Nephron progenitor cell (in vitro differentiated cells): ENCODE data around the gene KCNH3.

ENCODE experiments used
- DNase-seq: peaks from one replicate; pipeline ENCODE4 v3.0.0; 2021
- H3K27ac Mint-ChIP-seq: 2 replicates; pipeline ENCODE4 v1.8.0; 2021; ENCODE audit warnings: mild to moderate bottlenecking, moderate library complexity, mixed read lengths
- H3K27me3 Mint-ChIP-seq: 2 replicates; pipeline ENCODE4 v1.8.0; 2021; ENCODE audit warnings: mild to moderate bottlenecking, low read depth, mixed read lengths; ENCODE audit not compliant: poor library complexity
- H3K36me3 Mint-ChIP-seq: 2 replicates; pipeline ENCODE4 v1.8.0; 2021; ENCODE audit warnings: low read depth, mixed read lengths
- H3K4me1 Mint-ChIP-seq: 2 replicates; pipeline ENCODE4 v1.8.0; 2021; ENCODE audit warnings: mixed read lengths
- H3K4me3 Mint-ChIP-seq: 2 replicates; pipeline ENCODE4 v1.8.0; 2021; ENCODE audit warnings: mild to moderate bottlenecking, moderate library complexity, mixed read lengths
- H3K9me3 Mint-ChIP-seq: 2 replicates; pipeline ENCODE4 v1.8.0; 2021; ENCODE audit warnings: mild to moderate bottlenecking, moderate library complexity, mixed read lengths
- CTCF ChIP-seq: fragments of 200-600 bp; sonication (generic); IDR thresholded peaks from 2 replicates; pipeline ENCODE4 v1.5.0; 2021; ENCODE audit warnings: antibody characterized with exemption

Gene KCNH3

GRCh38 chr12:49552014-49552413 lies 13.2 kb downstream of the KCNH3 start:
- H3K27ac Mint-ChIP-seq, result no peak overlapping the region
- H3K4me1 Mint-ChIP-seq, result peaks cover 16% of the 10 kb centered on the region
- no peaks in the 10 kb centered on the region for H3K9me3 Mint-ChIP-seq
- DNase-seq, result no peak
- H3K36me3 Mint-ChIP-seq, result peaks cover 4% of the 10 kb centered on the region
- peaks cover 62% of the 10 kb centered on the region for H3K27me3 Mint-ChIP-seq
- H3K4me3 Mint-ChIP-seq, result no peak overlapping the region
- no peak for TF ChIP-seq CTCF

GRCh38 chr12:49552425-49552824 lies 13.6 kb downstream of the KCNH3 start:
- no peak overlapping the region for H3K27ac Mint-ChIP-seq
- peaks cover 16% of the 10 kb centered on the region for H3K4me1 Mint-ChIP-seq
- H3K4me3 Mint-ChIP-seq, result no peak overlapping the region
- peaks cover 4% of the 10 kb centered on the region for H3K36me3 Mint-ChIP-seq
- no peak for DNase-seq
- no peaks in the 10 kb centered on the region for H3K9me3 Mint-ChIP-seq
- peaks cover 58% of the 10 kb centered on the region for H3K27me3 Mint-ChIP-seq
- no peak for TF ChIP-seq CTCF

- H3K27me3 Mint-ChIP-seq, result peaks cover 53% of the 10 kb centered on the region
- H3K9me3 Mint-ChIP-seq, result no peaks in the 10 kb centered on the region
- H3K4me3 Mint-ChIP-seq, result no peak overlapping the region
- no peak overlapping the region for H3K27ac Mint-ChIP-seq
- TF ChIP-seq CTCF, result no peak
- peaks cover 16% of the 10 kb centered on the region for H3K4me1 Mint-ChIP-seq
- H3K36me3 Mint-ChIP-seq, result peaks cover 4% of the 10 kb centered on the region
- no peak for DNase-seq
These were observed 14.1 kb downstream of the KCNH3 start for GRCh38 chr12:49552899-49553298.

GRCh38 chr12:49553512-49554088 lies 14.8 kb downstream of the KCNH3 start:
- Mint-ChIP-seq H3K4me1 (peaks cover 16% of the 10 kb centered on the region), H3K27ac (no peak overlapping the region), H3K27me3 (peaks cover 46% of the 10 kb centered on the region), H3K36me3 (peaks cover 7% of the 10 kb centered on the region), H3K4me3 (no peak overlapping the region), H3K9me3 (no peaks in the 10 kb centered on the region)
- DNase-seq, result no peak
- peak; percentile 37 for TF ChIP-seq CTCF

- DNase-seq, result no peak
- Mint-ChIP-seq H3K4me3 (no peak overlapping the region), H3K36me3 (peaks cover 13% of the 10 kb centered on the region), H3K9me3 (no peaks in the 10 kb centered on the region), H3K4me1 (peaks cover 12% of the 10 kb centered on the region), H3K27ac (no peak overlapping the region), H3K27me3 (peaks cover 40% of the 10 kb centered on the region)
- no peak for TF ChIP-seq CTCF
These were observed 15.4 kb downstream of the KCNH3 start for GRCh38 chr12:49554266-49554665.

GRCh38 chr12:49555631-49556390 lies 17.0 kb downstream of the KCNH3 start:
- H3K4me1 Mint-ChIP-seq, result peaks cover 12% of the 10 kb centered on the region
- H3K4me3 Mint-ChIP-seq, result no peak overlapping the region
- no peak for TF ChIP-seq CTCF
- DNase-seq, result no peak
- peaks cover 26% of the 10 kb centered on the region for H3K36me3 Mint-ChIP-seq
- H3K9me3 Mint-ChIP-seq, result no peaks in the 10 kb centered on the region
- no peak overlapping the region for H3K27ac Mint-ChIP-seq
- peaks cover 28% of the 10 kb centered on the region for H3K27me3 Mint-ChIP-seq
